HG03565 (cell line): ENCODE data around the gene RNF2.
"Not testable (repeated sequence)": the region's sequence is repeated elsewhere in the genome, so short reads cannot be mapped to it uniquely, and the experiment has no call there.

Source experiments
- ATAC-seq: cut with Tn5 transposase; IDR thresholded peaks from one replicate; pipeline ENCODE4 v1.9.1; 2021; ENCODE audit warnings: mild to moderate bottlenecking, moderate library complexity; ENCODE audit not compliant: unreplicated experiment

Gene RNF2

GRCh38 chr1:185044981-185045813 lies at the start of gene RNF2:
Gene RNF2 (plus strand): TSS chr1:185045558. CDS start chr1:185087554, 41,996 bp downstream.
- ATAC-seq: peak; percentile 69

GRCh38 chr1:184999974-185000373 lies 45.4 kb upstream of the RNF2 start:
- not testable (repeated sequence) for ATAC-seq

DNA sequence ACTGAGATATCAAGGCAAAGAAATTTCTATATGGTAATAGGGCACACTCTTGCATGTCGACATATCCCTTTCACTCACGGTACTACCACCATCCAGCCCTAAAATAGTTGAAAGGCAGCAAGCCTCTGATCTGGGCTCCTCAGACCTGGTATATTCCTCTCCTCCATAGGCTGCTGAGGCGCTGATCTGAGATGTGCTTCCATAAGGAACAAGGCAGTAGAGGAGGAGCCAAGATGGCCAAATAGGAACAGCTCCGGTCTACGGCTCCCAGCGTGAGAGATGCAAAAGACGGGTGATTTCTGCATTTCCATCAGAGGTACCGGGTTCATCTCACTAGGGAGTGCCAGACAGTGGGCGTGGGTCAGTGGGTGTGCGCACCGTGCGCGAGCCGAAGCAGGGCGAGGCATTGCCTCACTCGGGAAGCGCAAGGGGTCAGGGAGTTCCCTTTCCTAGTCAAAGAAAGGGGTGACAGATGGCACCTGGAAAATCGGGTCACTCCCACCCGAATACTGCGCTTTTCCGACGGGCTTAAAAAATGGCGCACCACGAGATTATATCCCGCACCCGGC lies 44.0 kb upstream of the RNF2 start:
- not testable (repeated sequence) for ATAC-seq

- no peak for ATAC-seq
Measured at GRCh38 chr1:185008838-185009237, 36.5 kb upstream of the RNF2 start.

DNA sequence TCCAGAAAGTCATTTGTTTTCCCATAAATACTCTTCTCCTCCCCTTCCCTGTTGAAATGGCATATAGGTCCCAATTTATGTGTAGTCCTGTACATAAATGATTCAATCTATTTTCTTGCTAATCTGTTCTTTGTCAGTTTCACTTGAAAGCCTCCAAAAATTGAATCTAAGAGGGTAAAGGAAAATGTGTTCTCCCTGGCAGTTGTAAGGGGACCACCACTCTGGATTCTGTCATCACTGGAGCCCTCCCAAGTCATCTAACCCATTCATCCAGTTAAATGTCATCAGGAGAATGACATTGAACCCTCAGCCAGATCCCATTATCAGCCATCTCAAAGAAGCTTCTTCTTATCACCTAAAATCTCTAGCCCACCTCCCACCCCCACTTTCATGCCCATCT lies 35.0 kb upstream of the RNF2 start:
- no peak for ATAC-seq

- no peak for ATAC-seq
Measured at GRCh38 chr1:185014941-185015340, 30.4 kb upstream of the RNF2 start.

DNA sequence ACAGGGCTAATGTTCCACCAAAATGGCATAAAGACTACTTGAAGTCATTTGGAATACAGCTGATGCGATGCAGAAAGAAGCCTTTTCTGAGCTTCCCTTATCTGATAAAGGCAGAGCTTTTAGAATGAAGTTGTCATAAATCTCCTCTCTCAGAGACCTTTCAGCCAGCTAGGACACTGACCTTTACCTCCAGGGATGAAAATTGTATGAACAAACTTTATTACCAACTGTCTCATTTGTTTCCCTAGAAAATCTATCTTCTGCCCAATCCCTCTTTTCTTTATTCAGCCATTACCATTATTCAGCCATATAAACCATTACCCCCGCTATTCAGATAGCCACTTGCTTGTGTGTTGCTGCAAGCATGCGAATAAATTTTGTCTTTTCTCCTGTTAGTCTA lies 29.7 kb upstream of the RNF2 start:
- ATAC-seq: no peak

GRCh38 chr1:185016880-185017279 lies 28.5 kb upstream of the RNF2 start:
- no peak for ATAC-seq

DNA sequence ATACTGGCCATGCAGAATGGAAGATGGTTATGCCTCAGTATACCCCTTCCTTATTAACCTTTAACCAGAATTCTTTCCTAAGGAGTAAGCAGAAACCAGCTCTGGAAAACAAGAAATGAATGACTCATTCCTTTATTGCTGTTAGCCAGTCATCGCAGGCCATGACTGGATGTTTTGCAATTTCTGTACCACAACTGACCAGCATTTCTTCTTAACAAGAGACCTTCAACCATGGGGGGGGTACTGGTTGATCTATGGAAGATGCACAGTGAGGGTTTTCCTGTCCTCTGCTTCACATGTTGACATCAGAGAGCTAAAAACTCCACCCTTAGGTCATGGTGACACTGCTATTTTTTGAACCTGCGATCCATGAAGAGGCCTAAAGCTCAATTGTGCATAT lies 28.0 kb upstream of the RNF2 start:
- ATAC-seq: no peak

- no peak for ATAC-seq
Measured at GRCh38 chr1:185017966-185018365, 27.4 kb upstream of the RNF2 start.

- no peak for ATAC-seq
Measured at GRCh38 chr1:185027252-185027882, 18.0 kb upstream of the RNF2 start.

DNA sequence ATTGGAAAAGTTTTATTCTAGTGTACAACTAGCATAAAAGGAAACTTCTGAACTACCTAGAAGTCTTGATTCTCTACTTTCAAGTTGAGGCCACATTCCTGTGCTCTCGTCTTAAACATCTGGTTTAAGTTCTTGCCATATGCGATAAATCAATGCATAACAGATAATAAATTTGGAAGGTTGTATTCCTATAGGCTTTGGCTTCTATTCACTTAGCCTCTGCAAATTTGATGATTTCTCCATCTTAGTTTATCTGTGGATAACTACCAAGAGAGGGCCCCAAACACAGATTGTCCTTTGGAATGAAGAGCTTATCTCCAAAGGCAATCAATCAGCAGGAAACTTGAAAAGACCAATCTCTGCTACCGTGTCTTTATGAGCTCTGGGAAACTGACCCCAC lies 11.7 kb upstream of the RNF2 start:
- no peak for ATAC-seq

DNA sequence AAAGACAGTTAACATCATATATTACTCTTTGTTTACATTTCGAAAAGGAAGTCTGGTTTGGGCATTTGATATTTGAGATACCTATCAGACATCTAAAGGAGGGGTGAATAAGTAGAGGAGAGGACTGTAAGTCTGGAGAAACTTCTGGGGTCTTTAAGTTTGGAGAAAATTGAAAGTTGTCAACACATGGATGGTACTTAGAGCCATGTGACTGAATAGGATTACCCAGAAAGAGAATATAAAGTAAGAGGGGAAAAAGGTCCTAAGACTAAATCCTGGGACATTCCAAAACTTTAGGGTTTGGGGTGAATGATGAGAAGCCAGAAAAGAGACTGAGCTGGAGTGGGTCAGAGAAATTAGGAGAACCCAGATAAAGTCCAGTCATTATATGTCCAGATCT lies 10.1 kb upstream of the RNF2 start:
- no peak for ATAC-seq

DNA sequence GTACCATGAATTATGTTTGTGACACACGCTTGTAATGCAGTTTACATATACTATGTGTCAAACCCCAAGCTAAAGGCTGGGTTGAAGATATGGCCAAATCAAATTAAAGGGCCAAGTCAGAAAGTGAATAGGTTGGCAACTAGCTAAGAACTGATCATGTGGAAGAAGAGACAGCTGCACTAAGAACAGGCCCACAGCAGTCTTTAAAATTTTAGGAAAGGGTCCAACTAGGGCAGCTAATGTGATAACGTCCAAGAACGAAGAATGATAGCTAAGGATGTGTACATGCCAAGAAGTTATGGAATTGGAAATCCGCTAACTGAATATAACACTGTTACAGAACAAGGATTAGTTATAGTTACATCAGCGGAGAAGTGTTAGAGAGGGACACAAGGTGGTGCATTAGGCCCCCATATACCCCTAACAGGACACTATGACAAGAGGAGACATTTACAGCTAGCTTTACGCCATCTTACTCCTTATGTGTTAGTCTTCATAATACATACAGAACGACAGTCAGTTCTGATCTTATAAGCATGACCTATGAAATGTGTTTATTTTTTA lies 6.5 kb upstream of the RNF2 start:
- no peak for ATAC-seq

DNA sequence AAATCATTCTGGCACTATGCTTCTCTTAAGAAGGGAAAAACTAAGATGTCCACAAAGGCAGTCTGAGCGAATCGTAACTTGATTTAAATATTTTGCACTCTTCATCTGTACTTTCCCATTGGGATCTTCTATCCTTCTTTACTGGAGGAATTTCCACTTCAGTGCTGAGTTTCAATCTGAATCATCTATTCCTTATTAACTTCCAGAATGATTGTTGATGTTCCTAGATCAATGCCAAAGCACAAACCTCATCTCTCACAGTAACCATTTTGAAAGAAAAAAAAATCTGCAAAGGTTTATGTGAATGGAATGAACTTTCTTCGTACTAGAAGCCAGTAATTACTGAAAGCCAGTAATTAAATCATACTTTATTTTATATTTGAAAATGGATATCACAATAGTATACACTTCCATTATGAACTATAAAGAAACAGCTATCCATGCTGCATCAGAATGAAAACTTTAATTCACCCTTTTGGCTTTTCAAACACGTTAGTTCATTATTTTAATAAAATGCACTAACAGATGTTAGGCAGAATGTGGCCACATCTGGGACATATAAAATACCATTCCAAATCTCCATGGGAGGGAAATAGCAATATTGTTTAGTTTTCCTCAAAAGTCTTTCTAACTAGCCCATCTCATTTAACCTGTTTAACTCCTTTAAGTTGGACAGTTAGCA lies 5.5 kb upstream of the RNF2 start:
- ATAC-seq: no peak

GRCh38 chr1:185040408-185040735 lies 5.0 kb upstream of the RNF2 start:
- no peak for ATAC-seq

DNA sequence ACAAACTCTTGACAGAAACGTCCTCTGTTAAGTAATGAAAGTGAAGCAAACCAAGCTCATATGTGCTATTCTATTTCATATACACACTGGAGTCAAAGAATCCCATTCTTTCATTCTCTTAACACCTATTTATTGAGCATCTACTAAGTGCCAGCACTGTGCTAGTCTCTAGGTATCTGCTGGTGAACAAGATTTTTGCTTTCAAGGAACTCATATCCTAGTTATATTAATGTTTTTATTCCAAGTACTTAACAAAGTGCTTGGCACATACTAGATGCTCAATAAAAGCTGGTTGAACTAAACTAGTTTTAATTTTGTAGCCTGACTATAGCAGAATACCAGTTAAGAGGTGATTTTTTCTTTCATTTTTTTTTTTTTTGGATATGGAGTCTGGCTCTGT lies 3.6 kb upstream of the RNF2 start:
- ATAC-seq: no peak

- no peak for ATAC-seq
Measured at GRCh38 chr1:185042737-185043136, 2.6 kb upstream of the RNF2 start.

- ATAC-seq: no peak
Measured at GRCh38 chr1:185044387-185044786, 971 bp upstream of the RNF2 start.

- ATAC-seq: no peak
Measured at GRCh38 chr1:185045814-185046492, 595 bp downstream of the RNF2 start.

GRCh38 chr1:185046668-185047067 lies 1.3 kb downstream of the RNF2 start:
- no peak for ATAC-seq
